GM19455 (cell line): ENCODE measurements around the gene CHML.

Source experiments
- ATAC-seq: cut with Tn5 transposase; IDR thresholded peaks from one replicate; pipeline ENCODE4 v1.9.1; 2021; ENCODE audit not compliant: unreplicated experiment

Gene CHML

GRCh38 chr1:241646201-241646600, 6.0 kb upstream of the CHML start:
- no peak for ATAC-seq

GRCh38 chr1:241645199-241645598, 5.0 kb upstream of the CHML start:
- ATAC-seq = no peak

GRCh38 chr1:241644259-241644658, 4.1 kb upstream of the CHML start:
- no peak for ATAC-seq

GRCh38 chr1:241642593-241642944, 2.4 kb upstream of the CHML start:
- no peak for ATAC-seq

GRCh38 chr1:241641773-241642592, 1.8 kb upstream of the CHML start:
- ATAC-seq = no peak

- ATAC-seq = no peak
These were observed 876 bp upstream of the CHML start for GRCh38 chr1:241640867-241641622.

GRCh38 chr1:241639623-241640148, 483 bp downstream of the CHML start:
- peak; percentile 50 for ATAC-seq

GRCh38 chr1:241638909-241639622, 1.1 kb downstream of the CHML start:
- no peak for ATAC-seq

GRCh38 chr1:241638099-241638682, 2.0 kb downstream of the CHML start:
- ATAC-seq = no peak

GRCh38 chr1:241637604-241638003, 2.6 kb downstream of the CHML start:
- no peak for ATAC-seq

GRCh38 chr1:241637046-241637590, 3.1 kb downstream of the CHML start:
- no peak for ATAC-seq

GRCh38 chr1:241636291-241636690, 3.9 kb downstream of the CHML start:
- no peak for ATAC-seq

GRCh38 chr1:241635556-241636152, 4.5 kb downstream of the CHML start:
- no peak for ATAC-seq

- no peak for ATAC-seq
These were observed 7.2 kb downstream of the CHML start for GRCh38 chr1:241632987-241633386.

GRCh38 chr1:241631674-241632073, 8.5 kb downstream of the CHML start:
- no peak for ATAC-seq

GRCh38 chr1:241630899-241631298, 9.3 kb downstream of the CHML start:
- ATAC-seq = no peak

- ATAC-seq = no peak
These were observed 9.7 kb downstream of the CHML start for GRCh38 chr1:241630476-241630875.

GRCh38 chr1:241630005-241630404, 10.2 kb downstream of the CHML start:
- no peak for ATAC-seq

- ATAC-seq = peak; percentile 73
These were observed 12.5 kb downstream of the CHML start for GRCh38 chr1:241627453-241628259.

GRCh38 chr1:241624935-241625334, 15.2 kb downstream of the CHML start:
- ATAC-seq = no peak
